ENCODE results near the gene NRARP. TPM values are rescaled to one million over a fixed set of nuclear protein-coding genes. Genes with fewer than 3 reads are reported as not detected.

The NRARP gene
- total and polyA plus RNA-seq, 2 of the 8 experiments (the other 6 are each of a cell fraction or from before 2014, with no cell fraction given), result 32.5 to 37.2 TPM

DNA sequence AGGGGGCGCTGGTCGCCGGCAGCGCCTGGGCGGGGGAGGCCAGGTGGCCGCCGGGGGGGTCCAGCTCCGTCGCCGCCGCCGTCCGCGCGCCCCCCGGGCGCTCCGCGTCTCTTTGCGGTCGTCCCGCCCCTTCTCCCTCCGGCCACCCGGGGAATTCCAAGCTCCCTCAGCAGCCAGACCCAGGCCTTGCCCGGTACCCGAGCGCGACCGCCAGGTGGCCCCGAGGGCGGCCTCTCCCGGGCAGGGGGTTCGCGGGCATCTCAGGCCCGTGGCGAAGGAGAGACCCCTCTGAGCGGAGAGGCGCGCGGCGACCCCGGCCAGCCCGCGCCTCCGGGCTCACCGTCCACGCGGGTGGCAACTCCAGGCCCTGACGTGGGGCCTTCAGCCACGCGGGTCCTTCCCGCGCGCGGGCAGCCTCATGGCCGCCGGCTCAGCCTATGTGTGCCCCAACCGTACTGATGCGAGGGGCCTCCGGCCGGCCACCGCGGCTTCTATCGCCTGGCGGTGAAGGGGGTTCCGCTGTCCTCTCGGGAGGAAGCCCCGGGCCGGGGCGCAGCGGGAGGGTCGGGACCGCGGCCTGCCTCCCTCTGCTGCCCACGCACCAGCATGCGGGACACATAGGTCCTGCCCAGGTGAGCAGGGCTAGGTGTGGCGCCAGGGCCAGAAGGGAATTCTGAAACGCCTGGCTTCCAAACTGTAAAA lies 529 bp upstream of the NRARP start (continued):
- TF ChIP-seq SIX5 (IDR thresholded peaks at IDR 0.05; ENCODE audit: low read depth, low read length), result no peak
- TF ChIP-seq CBX8 (IDR thresholded peaks at IDR 0.05; ENCODE audit: borderline replicate concordance, low read depth, low read length), result no peak
- TF ChIP-seq EP300 (IDR thresholded peaks at IDR 0.05; ENCODE audit: borderline replicate concordance in 1 of 2, low read depth in 2 of 2, low read length in 2 of 2), result no peak
- no peak for TF ChIP-seq BRCA1 (IDR thresholded peaks at IDR 0.05; ENCODE audit: low read depth, low read length)
- 0 out of 2 replicates have a peak, but pooled peaks have one; percentile 25 for TF ChIP-seq GABPA (IDR thresholded peaks at IDR 0.05; ENCODE audit: borderline replicate concordance, insufficient read depth, low read length)
- TF ChIP-seq RXRA (IDR thresholded peaks at IDR 0.05; ENCODE audit: insufficient read depth, low read depth, low read length), result no peak
- TF ChIP-seq KDM5A (IDR thresholded peaks at IDR 0.05; ENCODE audit: low read length), result no peak
- no peak for TF ChIP-seq BCL11A (IDR thresholded peaks at IDR 0.05; ENCODE audit: low read depth in 2 of 2, low read length in 2 of 2)
- no peak for TF ChIP-seq CHD1 (IDR thresholded peaks at IDR 0.05; ENCODE audit: low read depth, low read length)
- TF ChIP-seq FOSL1 (IDR thresholded peaks at IDR 0.05; ENCODE audit: insufficient read depth, low read depth, low read length), result no peak
- no peak for TF ChIP-seq SP2 (IDR thresholded peaks at IDR 0.05; ENCODE audit: low read length)
- no peak for TF ChIP-seq ZNF274 (IDR thresholded peaks at IDR 0.05; ENCODE audit: borderline replicate concordance, extremely low read depth, low read length)
- TF ChIP-seq KDM1A (IDR thresholded peaks at IDR 0.05; ENCODE audit: borderline replicate concordance, low read length), result no peak
- no peak for TF ChIP-seq MAFK (IDR thresholded peaks at IDR 0.05; ENCODE audit: low read depth, low read length)
- no peak for TF ChIP-seq SIRT6 (IDR thresholded peaks at IDR 0.05; ENCODE audit: low read length)
- TF ChIP-seq GTF2F1 (IDR thresholded peaks at IDR 0.05; ENCODE audit: borderline replicate concordance, low read depth, low read length), result no peak
- TF ChIP-seq TEAD4 (IDR thresholded peaks at IDR 0.05; ENCODE audit: low read depth, low read length), result no peak
- TF ChIP-seq, protein P1, sequence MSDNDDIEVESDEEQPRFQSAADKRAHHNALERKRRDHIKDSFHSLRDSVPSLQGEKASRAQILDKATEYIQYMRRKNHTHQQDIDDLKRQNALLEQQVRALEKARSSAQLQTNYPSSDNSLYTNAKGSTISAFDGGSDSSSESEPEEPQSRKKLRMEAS (IDR thresholded peaks at IDR 0.05), result 0 out of 2 replicates have a peak, but pooled peaks have one; percentile 11
- peak; percentile 87 for TF ChIP-seq BACH1 (IDR thresholded peaks at IDR 0.05; ENCODE audit: low read length)
- no peak for TF ChIP-seq TCF12 (IDR thresholded peaks at IDR 0.05; ENCODE audit: low read depth, low read length)
- TF ChIP-seq, protein P2, sequence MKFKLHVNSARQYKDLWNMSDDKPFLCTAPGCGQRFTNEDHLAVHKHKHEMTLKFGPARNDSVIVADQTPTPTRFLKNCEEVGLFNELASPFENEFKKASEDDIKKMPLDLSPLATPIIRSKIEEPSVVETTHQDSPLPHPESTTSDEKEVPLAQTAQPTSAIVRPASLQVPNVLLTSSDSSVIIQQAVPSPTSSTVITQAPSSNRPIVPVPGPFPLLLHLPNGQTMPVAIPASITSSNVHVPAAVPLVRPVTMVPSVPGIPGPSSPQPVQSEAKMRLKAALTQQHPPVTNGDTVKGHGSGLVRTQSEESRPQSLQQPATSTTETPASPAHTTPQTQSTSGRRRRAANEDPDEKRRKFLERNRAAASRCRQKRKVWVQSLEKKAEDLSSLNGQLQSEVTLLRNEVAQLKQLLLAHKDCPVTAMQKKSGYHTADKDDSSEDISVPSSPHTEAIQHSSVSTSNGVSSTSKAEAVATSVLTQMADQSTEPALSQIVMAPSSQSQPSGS (IDR thresholded peaks at IDR 0.05; ENCODE audit: low read length), result no peak
- no peak for TF ChIP-seq RNF2 (IDR thresholded peaks at IDR 0.05; ENCODE audit: borderline replicate concordance, low read depth, low read length, missing control alignments, poor library complexity, severe bottlenecking)
- no peak for TF ChIP-seq HDAC6 (IDR thresholded peaks at IDR 0.05; ENCODE audit: low read depth, low read length)
- TF ChIP-seq CREB1 (IDR thresholded peaks at IDR 0.05), result no peak
